Measurements from ENCODE around the gene BAHCC1. TPM values are rescaled to one million over a fixed set of nuclear protein-coding genes. Genes with fewer than 3 reads are reported as not detected.
A peak's percentile ranks its signal among the peaks of the same experiment; 100 is the strongest.

The BAHCC1 gene
- total and polyA plus RNA-seq, 2 of the 4 experiments (the other 2 are of a cell fraction): 0.36 to 7.8 TPM

DNA sequence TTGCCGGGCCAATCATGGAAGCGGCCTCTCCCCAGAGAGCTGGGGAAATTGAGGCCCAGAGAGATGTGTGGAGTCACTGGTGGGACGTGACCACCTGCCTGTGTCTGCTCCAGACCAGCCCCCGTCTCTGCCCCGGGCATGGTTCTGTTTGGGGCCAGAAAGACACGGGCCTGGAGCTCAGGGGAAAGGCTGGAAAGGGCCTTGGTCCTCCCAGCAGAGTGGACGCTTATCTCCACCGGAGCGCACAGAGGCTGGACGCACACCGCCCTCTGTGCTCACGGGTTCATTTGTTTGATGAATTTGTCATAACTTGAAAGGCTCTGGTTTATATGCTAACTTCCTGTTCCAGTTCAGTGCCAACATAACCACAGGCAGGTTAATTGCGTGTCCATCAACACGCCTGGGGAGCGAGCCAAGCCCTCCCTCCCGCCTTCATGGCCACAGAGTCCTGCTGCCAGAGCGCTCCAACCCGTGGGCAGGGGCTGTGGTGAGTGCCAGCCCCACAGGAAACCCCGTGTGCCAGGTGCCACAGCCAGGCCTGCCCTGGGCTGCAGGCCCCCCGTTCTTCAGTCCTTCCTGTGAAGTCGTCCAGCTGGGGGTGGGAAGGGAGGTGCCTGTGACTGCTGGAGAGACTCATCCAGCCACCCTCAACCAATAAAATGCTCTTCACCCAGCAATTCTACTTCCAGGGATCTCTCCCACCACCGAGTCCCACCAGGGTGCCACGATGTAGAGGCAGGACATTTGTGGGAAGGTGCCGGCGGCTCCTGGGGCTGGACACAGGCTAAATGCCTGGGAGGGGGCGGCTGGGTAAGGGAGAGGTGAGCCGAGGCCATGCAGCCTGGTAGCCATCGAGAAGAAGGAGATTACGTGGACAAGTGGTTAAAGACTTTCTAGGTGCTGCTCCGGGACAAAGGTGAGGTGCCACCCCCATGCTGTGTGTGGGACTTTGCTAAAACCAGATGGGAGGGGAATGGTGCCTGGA, 29.4 kb upstream of the BAHCC1 start (continued):
- TF ChIP-seq NFE2L2 (IDR thresholded peaks at IDR 0.05; ENCODE audit: low read depth, low read length) (no peak), FOS (IDR thresholded peaks at IDR 0.05; ENCODE audit: low read depth, low read length) (no peak), RFX5 (IDR thresholded peaks at IDR 0.05; ENCODE audit: low read depth, low read length) (no peak)

DNA sequence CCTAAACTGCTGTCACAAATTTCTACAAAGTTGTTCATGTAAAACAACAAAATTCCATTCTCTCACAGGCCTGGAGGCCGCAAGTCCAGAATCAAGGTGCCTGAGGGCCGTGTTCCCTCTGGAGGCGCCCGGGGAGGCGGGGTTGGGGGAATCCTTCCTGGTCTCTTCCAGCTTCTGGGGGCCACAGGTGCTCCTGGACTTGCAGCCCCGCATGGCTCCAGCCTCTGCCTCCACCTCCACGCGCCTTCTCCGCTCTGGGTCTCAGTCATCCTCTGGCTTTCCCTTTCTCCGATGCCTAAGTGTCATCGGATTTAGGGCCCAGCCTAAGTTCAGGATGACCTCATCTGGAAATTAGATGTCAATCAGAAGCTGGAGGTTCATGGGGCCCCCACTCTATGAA, 28.6 kb upstream of the BAHCC1 start:
- Histone ChIP-seq H3K36me3 (ENCODE audit: control insufficient read depth, insufficient read depth, low read length) (no peaks in the 10 kb centered on the region), H4K20me1 (ENCODE audit: insufficient read depth, low read length) (no peaks in the 10 kb centered on the region), H3K4me1 (ENCODE audit: control insufficient read depth, insufficient read depth, low read length) (peaks cover 17% of the 10 kb centered on the region), H3K14ac (replicated peaks; ENCODE audit: low read depth, low read length) (no peak overlapping the region), H3K9me1 (ENCODE audit: insufficient read depth, low read length) (no peaks in the 10 kb centered on the region), H3K4me3 (ENCODE audit: insufficient read depth, low read depth, low read length) (no peak overlapping the region), H2BK15ac (ENCODE audit: low read depth, low read length) (no peak overlapping the region), H3K9ac (ENCODE audit: low read depth, low read length) (no peak overlapping the region), H3K4me2 (ENCODE audit: low read depth, low read length) (no peak overlapping the region), H2AFZ (replicated peaks; ENCODE audit: low read length, poor library complexity) (no peak overlapping the region), H3K18ac (ENCODE audit: low read depth, low read length) (no peak overlapping the region), H2AK9ac (replicated peaks; ENCODE audit: low read depth, low read length, poor library complexity) (no peak overlapping the region), H3K9me3 (ENCODE audit: control insufficient read depth, insufficient read depth, low read length) (no peaks in the 10 kb centered on the region), H4K8ac (ENCODE audit: low read depth in 2 of 2, low read length in 2 of 2) (no peak overlapping the region), H2AK5ac (ENCODE audit: low read depth, low read length) (peak overlapping the region; percentile 43; the same call in 1 of the 2 replicates), H3K56ac (ENCODE audit: extremely low read depth, insufficient read depth, low read length) (no peak overlapping the region), H2BK120ac (ENCODE audit: low read depth, low read length) (no peak overlapping the region), H4K91ac (ENCODE audit: insufficient read depth, low read depth, low read length) (no peak overlapping the region), H3K79me1 (ENCODE audit: low read depth in 1 of 2, low read length in 2 of 2) (no peaks in the 10 kb centered on the region), H3K27ac (ENCODE audit: insufficient read depth, low read length) (no peak overlapping the region), H3K4ac (ENCODE audit: low read depth, low read length) (no peak overlapping the region), H3K23ac (ENCODE audit: low read depth, low read length) (no peak overlapping the region), H2BK20ac (ENCODE audit: low read depth, low read length) (no peak overlapping the region; the same call in 1 of the 2 replicates), H4K5ac (ENCODE audit: low read depth, low read length) (no peak overlapping the region), H2BK5ac (ENCODE audit: low read depth, low read length, poor library complexity, severe bottlenecking) (no peak overlapping the region), H3K27me3 (ENCODE audit: control insufficient read depth, insufficient read depth, low read length) (peaks cover 9% of the 10 kb centered on the region; the same call in 1 of the 2 replicates)
- DNase-seq (no peak), ATAC-seq (ENCODE audit: low read depth) (no peak)
- TF ChIP-seq MAFK (IDR thresholded peaks at IDR 0.05; ENCODE audit: low read depth, low read length): no peak
- no peak for TF ChIP-seq MAZ (IDR thresholded peaks at IDR 0.05; ENCODE audit: borderline replicate concordance, low read depth, low read length)
- CTCF ChIA-PET: no interaction called here
- dilution Hi-C loops (cut with HindIII; ENCODE audit: low sequenced_read_pairs, unreplicated experiment) (no loop called here), in situ Hi-C loops (cut with MboI; ENCODE audit: low sequenced_read_pairs) (no loop called here), intact Hi-C loops (cut with micrococcal nuclease) (no loop called here)
- POLR2A ChIA-PET (ENCODE audit: unreplicated experiment): no interaction called here
- WGBS, 2 experiments (ENCODE audit: extremely low coverage in 2 of 2, insufficient read length in 1 of 2): 95% methylated on average over 9 of the region's 11 CpGs; no CpG with 5 or more reads in 1 of the 2 experiments
- BruUV-seq (replicated peaks): no TSS peak
